K562 (cell line): ENCODE measurements around the gene EMC10. TPM values are rescaled to one million over a fixed set of nuclear protein-coding genes. Genes with fewer than 3 reads are reported as not detected.

ENCODE experiments used
- CAMTA2 ChIP-seq: fragments of 250-450 bp; sonication (Bioruptor Pico); conservative IDR thresholded peaks from 2 replicates; pipeline ENCODE4 v1.5.1; 2022
- ZNF217 ChIP-seq: sonication (generic); formaldehyde crosslinking; IDR thresholded peaks from 2 replicates; pipeline ENCODE4 v1.8.0; 2022; ENCODE audit warnings: mild to moderate bottlenecking, missing genetic modification reagents
- ZNF224 ChIP-seq: sonication (generic); formaldehyde crosslinking; IDR thresholded peaks from 2 replicates; pipeline ENCODE4 v1.8.0; 2022; ENCODE audit warnings: mild to moderate bottlenecking, missing genetic modification reagents
- ZNF318 ChIP-seq, 2 experiments: fragments of 450-650 bp; IDR thresholded peaks; 2 replicates each; pipeline ENCODE4 v1.6.1; 2016; ENCODE audit warnings: mild to moderate bottlenecking in 2 of 2, borderline replicate concordance in 1 of 2, low read depth in 1 of 2, moderate library complexity in 1 of 2
- polyA plus RNA-seq, 8 experiments: library from polyadenylated mRNA; depleted of rRNA in 4 of 8; stranded (reverse) in 5 of 8; unstranded in 3 of 8; fragments of >200 nt; fragmentation: Nextera tagmentation in 2 of 8; fragmentation: Illumina TruSeq in 1 of 8; extraction: Ambion mirVana in 2 of 8; extraction: Trizol in 1 of 8; gene quantifications; 2 replicates each; pipeline versions ENCODE4 v1.2.1 to v1.2.3, GENCODE V29; 2011 to 2014; ENCODE audit warnings: inconsistent platforms in 1 of 8, missing spikeins in 1 of 8
- total RNA-seq, 7 experiments: library from RNA; depleted of rRNA in 6 of 7; stranded (reverse); fragments of >200 nt in 6 of 7; fragmentation: Illumina TruSeq in 2 of 7; extraction: Trizol in 2 of 7; gene quantifications; 2 replicates each; pipeline versions ENCODE4 v1.2.1 to v1.2.3, GENCODE V29; 2011 to 2021; ENCODE audit warnings: low replicate concordance in 1 of 7

Gene EMC10
- total and polyA plus RNA-seq, 9 of the 15 experiments (the other 6 are each of a cell fraction or from before 2014, with no cell fraction given) = 1.4 to 46.0 (median 13.1) TPM

DNA sequence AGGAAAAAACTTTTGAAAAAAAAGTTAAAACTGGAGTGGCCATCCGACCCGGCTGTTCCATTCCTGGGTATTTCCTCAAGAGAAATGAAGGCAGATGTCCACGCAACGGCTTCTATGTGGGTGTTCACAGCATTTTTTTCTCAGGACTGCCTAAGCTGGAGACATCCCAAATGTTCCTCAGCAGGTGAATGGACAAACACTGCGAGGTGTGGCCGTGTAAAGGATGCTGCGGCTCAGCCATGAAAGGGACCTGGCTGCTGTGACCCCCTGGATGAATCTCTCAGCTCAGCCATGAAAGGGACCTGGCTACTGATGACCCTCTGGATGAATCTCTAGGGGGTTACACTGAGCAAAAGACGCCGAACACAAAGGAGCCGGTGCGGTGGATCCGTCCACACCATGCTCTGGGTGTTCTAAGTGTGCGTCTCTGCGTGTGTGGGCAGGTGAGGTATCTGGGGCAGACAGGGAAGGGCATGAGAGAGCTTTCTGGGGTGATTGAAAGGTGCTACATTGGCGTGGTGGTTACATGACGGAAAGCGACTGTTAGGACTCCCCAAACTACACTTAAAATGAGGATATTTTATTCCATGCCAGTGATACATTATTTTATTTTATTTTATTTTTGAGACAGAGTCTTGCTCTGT lies 44.6 kb downstream of the EMC10 start (continued):
- TF ChIP-seq ZNF318 (IDR thresholded peaks at IDR 0.05; ENCODE audit: borderline replicate concordance in 1 of 2, low read depth in 1 of 2) = no peak
- no peak for TF ChIP-seq ZNF217 (CRISPR knock-in tag)
- TF ChIP-seq CAMTA2 (CRISPR knock-in tag) = no peak
- no peak for TF ChIP-seq ZNF224 (CRISPR knock-in tag)
